ENCODE measurements around the gene MICAL2.

Gene MICAL2

DNA sequence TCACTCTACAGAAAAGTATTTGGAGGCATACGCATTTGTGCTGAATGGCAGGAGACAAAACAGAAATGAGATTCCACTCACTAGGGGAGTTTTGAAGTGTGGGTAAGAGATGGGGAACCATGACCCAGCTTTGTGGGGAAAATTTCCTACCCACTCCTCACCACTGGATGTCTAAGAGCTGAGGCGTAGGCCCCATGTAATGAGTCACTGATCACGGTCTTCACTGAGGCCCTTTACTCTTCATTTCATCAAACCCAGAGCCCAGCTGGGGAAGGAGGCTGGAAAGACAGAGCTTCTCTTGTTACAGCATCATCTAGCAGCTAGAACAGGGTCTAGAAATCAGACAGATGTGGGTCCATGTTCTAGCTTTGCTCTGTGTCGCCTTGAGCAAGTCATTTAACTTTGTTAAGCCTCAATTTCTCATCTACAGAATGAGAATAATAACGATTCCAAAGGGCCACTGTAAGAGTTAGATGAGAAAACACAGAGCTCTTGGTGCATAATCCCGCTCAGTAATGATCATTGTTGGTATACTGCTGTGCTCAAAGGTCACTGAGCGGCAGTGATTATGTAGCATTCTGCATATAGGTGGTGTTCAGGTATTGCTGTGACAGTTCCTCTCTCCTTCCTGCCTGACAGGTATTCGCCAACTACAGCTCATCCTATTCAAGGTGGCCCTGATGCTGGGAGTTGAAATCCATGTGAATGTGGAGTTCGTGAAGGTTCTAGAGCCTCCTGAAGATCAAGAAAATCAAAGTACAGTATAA, 97.2 kb downstream of the MICAL2 start (continued):
- TF ChIP-seq, protein P1, sequence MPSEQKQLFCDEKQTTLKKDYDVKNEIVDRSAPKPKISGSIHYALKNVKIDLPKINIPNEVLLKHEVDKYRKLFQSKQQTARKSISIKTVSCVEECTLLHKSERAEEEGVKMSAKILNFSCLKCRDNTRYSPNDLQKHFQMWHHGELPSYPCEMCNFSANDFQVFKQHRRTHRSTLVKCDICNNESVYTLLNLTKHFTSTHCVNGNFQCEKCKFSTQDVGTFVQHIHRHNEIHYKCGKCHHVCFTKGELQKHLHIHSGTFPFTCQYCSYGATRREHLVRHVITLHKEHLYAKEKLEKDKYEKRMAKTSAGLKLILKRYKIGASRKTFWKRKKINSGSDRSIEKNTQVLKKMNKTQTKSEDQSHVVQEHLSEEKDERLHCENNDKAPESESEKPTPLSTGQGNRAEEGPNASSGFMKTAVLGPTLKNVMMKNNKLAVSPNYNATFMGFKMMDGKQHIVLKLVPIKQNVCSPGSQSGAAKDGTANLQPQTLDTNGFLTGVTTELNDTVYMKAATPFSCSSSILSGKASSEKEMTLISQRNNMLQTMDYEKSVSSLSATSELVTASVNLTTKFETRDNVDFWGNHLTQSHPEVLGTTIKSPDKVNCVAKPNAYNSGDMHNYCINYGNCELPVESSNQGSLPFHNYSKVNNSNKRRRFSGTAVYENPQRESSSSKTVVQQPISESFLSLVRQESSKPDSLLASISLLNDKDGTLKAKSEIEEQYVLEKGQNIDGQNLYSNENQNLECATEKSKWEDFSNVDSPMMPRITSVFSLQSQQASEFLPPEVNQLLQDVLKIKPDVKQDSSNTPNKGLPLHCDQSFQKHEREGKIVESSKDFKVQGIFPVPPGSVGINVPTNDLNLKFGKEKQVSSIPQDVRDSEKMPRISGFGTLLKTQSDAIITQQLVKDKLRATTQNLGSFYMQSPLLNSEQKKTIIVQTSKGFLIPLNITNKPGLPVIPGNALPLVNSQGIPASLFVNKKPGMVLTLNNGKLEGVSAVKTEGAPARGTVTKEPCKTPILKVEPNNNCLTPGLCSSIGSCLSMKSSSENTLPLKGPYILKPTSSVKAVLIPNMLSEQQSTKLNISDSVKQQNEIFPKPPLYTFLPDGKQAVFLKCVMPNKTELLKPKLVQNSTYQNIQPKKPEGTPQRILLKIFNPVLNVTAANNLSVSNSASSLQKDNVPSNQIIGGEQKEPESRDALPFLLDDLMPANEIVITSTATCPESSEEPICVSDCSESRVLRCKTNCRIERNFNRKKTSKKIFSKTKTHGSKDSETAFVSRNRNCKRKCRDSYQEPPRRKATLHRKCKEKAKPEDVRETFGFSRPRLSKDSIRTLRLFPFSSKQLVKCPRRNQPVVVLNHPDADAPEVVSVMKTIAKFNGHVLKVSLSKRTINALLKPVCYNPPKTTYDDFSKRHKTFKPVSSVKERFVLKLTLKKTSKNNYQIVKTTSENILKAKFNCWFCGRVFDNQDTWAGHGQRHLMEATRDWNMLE (tag by site-specific recombination; conservative IDR thresholded peaks at IDR 0.05; ENCODE audit: low read depth) = no peak

DNA sequence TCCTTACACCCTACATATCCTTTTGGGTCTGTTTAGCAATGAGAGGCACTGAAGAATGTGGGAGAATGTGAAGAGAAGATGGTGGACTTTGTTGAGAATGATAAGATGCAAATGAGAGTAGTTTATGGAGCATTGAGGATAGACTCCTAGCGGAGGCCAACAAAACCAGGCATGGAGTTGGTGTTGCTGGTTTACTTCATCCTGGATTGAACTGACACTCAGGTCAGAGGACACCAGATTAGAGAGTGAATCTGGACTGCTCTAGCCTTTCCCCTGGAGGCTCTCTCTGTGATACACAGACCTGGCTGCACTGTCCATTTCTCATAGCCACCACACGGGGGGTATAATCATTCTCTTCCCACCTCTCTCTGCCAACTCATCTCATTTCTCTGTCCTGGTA, 98.7 kb downstream of the MICAL2 start:
- Histone ChIP-seq H3K4me3 (ENCODE audit: low read depth, low read length) (no peak overlapping the region), H3K27ac (ENCODE audit: extremely low read depth, low read depth, low read length) (no peak overlapping the region), H3K4me1 (ENCODE audit: control insufficient read depth, insufficient read depth, low read length) (no peaks in the 10 kb centered on the region), H3K9me3 (ENCODE audit: control insufficient read depth, insufficient read depth, low read depth, low read length) (no peaks in the 10 kb centered on the region), H3K36me3 (ENCODE audit: control insufficient read depth in 2 of 2, insufficient read depth in 1 of 2, low read length in 2 of 2) (peaks cover 0 to 6% of the 10 kb centered on the region in 2 experiments; a peak in 1 of 3 replicates)
- ChIA-PET POLR2A (no interaction called here), CTCF (interaction anchor here (1.5 kb wide), 1 partner anchor 29 kb away, joined by 4 read pairs; no protein-coding TSS in a partner anchor)
- no peak for TF ChIP-seq ZNF175 (tag by site-specific recombination; IDR thresholded peaks at IDR 0.05)
- TF ChIP-seq GLI4 (tag by site-specific recombination; IDR thresholded peaks at IDR 0.05) = no peak
- no peak for TF ChIP-seq ZNF341 (tag by site-specific recombination; IDR thresholded peaks at IDR 0.05; ENCODE audit: low read depth)
- TF ChIP-seq, protein P2, sequence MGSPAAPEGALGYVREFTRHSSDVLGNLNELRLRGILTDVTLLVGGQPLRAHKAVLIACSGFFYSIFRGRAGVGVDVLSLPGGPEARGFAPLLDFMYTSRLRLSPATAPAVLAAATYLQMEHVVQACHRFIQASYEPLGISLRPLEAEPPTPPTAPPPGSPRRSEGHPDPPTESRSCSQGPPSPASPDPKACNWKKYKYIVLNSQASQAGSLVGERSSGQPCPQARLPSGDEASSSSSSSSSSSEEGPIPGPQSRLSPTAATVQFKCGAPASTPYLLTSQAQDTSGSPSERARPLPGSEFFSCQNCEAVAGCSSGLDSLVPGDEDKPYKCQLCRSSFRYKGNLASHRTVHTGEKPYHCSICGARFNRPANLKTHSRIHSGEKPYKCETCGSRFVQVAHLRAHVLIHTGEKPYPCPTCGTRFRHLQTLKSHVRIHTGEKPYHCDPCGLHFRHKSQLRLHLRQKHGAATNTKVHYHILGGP (tag by site-specific recombination; IDR thresholded peaks at IDR 0.05) = no peak
- TF ChIP-seq ZNF791 (tag by site-specific recombination; IDR thresholded peaks at IDR 0.05) = no peak
- no peak for TF ChIP-seq SP2 (tag by site-specific recombination; IDR thresholded peaks at IDR 0.05)
- TF ChIP-seq, protein P3, sequence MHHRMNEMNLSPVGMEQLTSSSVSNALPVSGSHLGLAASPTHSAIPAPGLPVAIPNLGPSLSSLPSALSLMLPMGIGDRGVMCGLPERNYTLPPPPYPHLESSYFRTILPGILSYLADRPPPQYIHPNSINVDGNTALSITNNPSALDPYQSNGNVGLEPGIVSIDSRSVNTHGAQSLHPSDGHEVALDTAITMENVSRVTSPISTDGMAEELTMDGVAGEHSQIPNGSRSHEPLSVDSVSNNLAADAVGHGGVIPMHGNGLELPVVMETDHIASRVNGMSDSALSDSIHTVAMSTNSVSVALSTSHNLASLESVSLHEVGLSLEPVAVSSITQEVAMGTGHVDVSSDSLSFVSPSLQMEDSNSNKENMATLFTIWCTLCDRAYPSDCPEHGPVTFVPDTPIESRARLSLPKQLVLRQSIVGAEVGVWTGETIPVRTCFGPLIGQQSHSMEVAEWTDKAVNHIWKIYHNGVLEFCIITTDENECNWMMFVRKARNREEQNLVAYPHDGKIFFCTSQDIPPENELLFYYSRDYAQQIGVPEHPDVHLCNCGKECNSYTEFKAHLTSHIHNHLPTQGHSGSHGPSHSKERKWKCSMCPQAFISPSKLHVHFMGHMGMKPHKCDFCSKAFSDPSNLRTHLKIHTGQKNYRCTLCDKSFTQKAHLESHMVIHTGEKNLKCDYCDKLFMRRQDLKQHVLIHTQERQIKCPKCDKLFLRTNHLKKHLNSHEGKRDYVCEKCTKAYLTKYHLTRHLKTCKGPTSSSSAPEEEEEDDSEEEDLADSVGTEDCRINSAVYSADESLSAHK (tag by site-specific recombination; IDR thresholded peaks at IDR 0.05) = no peak
- TF ChIP-seq, protein P4, sequence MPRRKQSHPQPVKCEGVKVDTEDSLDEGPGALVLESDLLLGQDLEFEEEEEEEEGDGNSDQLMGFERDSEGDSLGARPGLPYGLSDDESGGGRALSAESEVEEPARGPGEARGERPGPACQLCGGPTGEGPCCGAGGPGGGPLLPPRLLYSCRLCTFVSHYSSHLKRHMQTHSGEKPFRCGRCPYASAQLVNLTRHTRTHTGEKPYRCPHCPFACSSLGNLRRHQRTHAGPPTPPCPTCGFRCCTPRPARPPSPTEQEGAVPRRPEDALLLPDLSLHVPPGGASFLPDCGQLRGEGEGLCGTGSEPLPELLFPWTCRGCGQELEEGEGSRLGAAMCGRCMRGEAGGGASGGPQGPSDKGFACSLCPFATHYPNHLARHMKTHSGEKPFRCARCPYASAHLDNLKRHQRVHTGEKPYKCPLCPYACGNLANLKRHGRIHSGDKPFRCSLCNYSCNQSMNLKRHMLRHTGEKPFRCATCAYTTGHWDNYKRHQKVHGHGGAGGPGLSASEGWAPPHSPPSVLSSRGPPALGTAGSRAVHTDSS (tag by site-specific recombination; IDR thresholded peaks at IDR 0.05) = no peak
- TF ChIP-seq ZNF394 (tag by site-specific recombination; IDR thresholded peaks at IDR 0.05; ENCODE audit: borderline replicate concordance) = no peak
- no peak for TF ChIP-seq FEZF1 (tag by site-specific recombination; IDR thresholded peaks at IDR 0.05)
- no peak for TF ChIP-seq ZNF549 (tag by site-specific recombination; IDR thresholded peaks at IDR 0.05)
- no peak for TF ChIP-seq ZNF324 (tag by site-specific recombination; IDR thresholded peaks at IDR 0.05)
- TF ChIP-seq KLF16 (tag by site-specific recombination; IDR thresholded peaks at IDR 0.05) = no peak
- TF ChIP-seq RBAK (tag by site-specific recombination; IDR thresholded peaks at IDR 0.05) = no peak
- no peak for TF ChIP-seq ZNF48 (tag by site-specific recombination; IDR thresholded peaks at IDR 0.05)
- TF ChIP-seq ZNF830 (tag by site-specific recombination; IDR thresholded peaks at IDR 0.05; ENCODE audit: low read depth) = no peak

Data from HEK293 (cell line).